ENCODE measurements around the gene BBS9. TPM values are rescaled to one million over a fixed set of nuclear protein-coding genes. Genes with fewer than 3 reads are reported as not detected.

The BBS9 gene
- total and polyA plus RNA-seq, 2 experiments from 2014 or later, result 27.2 to 66.1 TPM

- Mint-ChIP-seq H3K4me1 (peaks cover 7% of the 10 kb centered on the region; the same call in 2 of the 3 replicates), H3K36me3 (ENCODE audit: low read depth) (peaks cover 27% of the 10 kb centered on the region; the same call in 2 of the 3 replicates), H3K27me3 (ENCODE audit: insufficient read depth, low read depth, poor library complexity) (no peaks in the 10 kb centered on the region), H3K9me3 (peaks cover 17% of the 10 kb centered on the region), H3K27ac (no peak overlapping the region), H3K4me3 (no peak overlapping the region)
- no peak for TF ChIP-seq ETS1 (IDR thresholded peaks at IDR 0.05)
- no peak for TF ChIP-seq STAT1 (IDR thresholded peaks at IDR 0.05; ENCODE audit: unreplicated experiment)
- TF ChIP-seq ZNF331 (CRISPR knock-in tag; IDR thresholded peaks at IDR 0.05; ENCODE audit: low read depth), result no peak
- no peak for TF ChIP-seq CREB1 (CRISPR knock-in tag; IDR thresholded peaks at IDR 0.05; ENCODE audit: low read depth)
- TF ChIP-seq, protein P1, sequence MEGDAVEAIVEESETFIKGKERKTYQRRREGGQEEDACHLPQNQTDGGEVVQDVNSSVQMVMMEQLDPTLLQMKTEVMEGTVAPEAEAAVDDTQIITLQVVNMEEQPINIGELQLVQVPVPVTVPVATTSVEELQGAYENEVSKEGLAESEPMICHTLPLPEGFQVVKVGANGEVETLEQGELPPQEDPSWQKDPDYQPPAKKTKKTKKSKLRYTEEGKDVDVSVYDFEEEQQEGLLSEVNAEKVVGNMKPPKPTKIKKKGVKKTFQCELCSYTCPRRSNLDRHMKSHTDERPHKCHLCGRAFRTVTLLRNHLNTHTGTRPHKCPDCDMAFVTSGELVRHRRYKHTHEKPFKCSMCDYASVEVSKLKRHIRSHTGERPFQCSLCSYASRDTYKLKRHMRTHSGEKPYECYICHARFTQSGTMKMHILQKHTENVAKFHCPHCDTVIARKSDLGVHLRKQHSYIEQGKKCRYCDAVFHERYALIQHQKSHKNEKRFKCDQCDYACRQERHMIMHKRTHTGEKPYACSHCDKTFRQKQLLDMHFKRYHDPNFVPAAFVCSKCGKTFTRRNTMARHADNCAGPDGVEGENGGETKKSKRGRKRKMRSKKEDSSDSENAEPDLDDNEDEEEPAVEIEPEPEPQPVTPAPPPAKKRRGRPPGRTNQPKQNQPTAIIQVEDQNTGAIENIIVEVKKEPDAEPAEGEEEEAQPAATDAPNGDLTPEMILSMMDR (conservative IDR thresholded peaks at IDR 0.05; ENCODE audit: low read depth in 2 of 2), result no peak
- TF ChIP-seq POLR2AphosphoS5 (IDR thresholded peaks at IDR 0.05; ENCODE audit: low read depth), result no peak
- Histone ChIP-seq H3K4me2 (no peak overlapping the region), H3K4me3 (no peak overlapping the region), H3K79me2 (replicated peaks; ENCODE audit: insufficient read depth) (no peaks in the 10 kb centered on the region), H4K20me1 (replicated peaks; ENCODE audit: insufficient read depth) (no peaks in the 10 kb centered on the region), H3K27ac (ENCODE audit: low read depth) (no peak overlapping the region), H3K36me3 (ENCODE audit: insufficient read depth) (no peaks in the 10 kb centered on the region), H3K9me2 (ENCODE audit: insufficient read depth) (no peaks in the 10 kb centered on the region; the same call in 1 of the 2 replicates), H3F3A (replicated peaks; ENCODE audit: low read depth) (no peaks in the 10 kb centered on the region), H3K4me1 (ENCODE audit: insufficient read depth) (0 out of 2 replicates have a peak, but pooled peaks cover 6% of the 10 kb centered on the region), H2AFZ (no peak overlapping the region), H3K27me3 (ENCODE audit: insufficient read depth) (no peaks in the 10 kb centered on the region)
- ATAC-seq (no peak), DNase-seq (ENCODE audit: low spot score) (no peak)
Measured at GRCh38 chr7:33400214-33400538, 270.8 kb downstream of the BBS9 start.

- Histone ChIP-seq H3K36me3 (ENCODE audit: insufficient read depth) (peaks cover 14% of the 10 kb centered on the region; the same call in 1 of the 2 replicates), H2AFZ (no peak overlapping the region), H3K27me3 (ENCODE audit: insufficient read depth) (no peaks in the 10 kb centered on the region), H4K20me1 (replicated peaks; ENCODE audit: insufficient read depth) (no peaks in the 10 kb centered on the region), H3F3A (replicated peaks; ENCODE audit: low read depth) (no peaks in the 10 kb centered on the region), H3K4me3 (no peak overlapping the region), H3K9me2 (ENCODE audit: insufficient read depth) (no peaks in the 10 kb centered on the region), H3K4me1 (ENCODE audit: insufficient read depth) (no peaks in the 10 kb centered on the region), H3K27ac (ENCODE audit: low read depth) (no peak overlapping the region), H3K4me2 (no peak overlapping the region), H3K79me2 (replicated peaks; ENCODE audit: insufficient read depth) (no peaks in the 10 kb centered on the region; the same call in 1 of the 2 replicates)
- H3K4me1 Mint-ChIP-seq, result no peaks in the 10 kb centered on the region
- DNase-seq (ENCODE audit: low spot score), result no peak
- no peaks in the 10 kb centered on the region for H3K27me3 Mint-ChIP-seq (ENCODE audit: insufficient read depth, low read depth, poor library complexity)
- H3K4me3 Mint-ChIP-seq, result no peak overlapping the region
- peaks cover 46% of the 10 kb centered on the region for H3K36me3 Mint-ChIP-seq (ENCODE audit: low read depth)
- no peak for ATAC-seq
- H3K27ac Mint-ChIP-seq, result no peak overlapping the region
- peaks cover 40% of the 10 kb centered on the region for H3K9me3 Mint-ChIP-seq
- no peak for TF ChIP-seq REST (IDR thresholded peaks at IDR 0.05; ENCODE audit: unreplicated experiment)
- no peak for TF ChIP-seq STAT1 (IDR thresholded peaks at IDR 0.05; ENCODE audit: unreplicated experiment)
- TF ChIP-seq CREB1 (CRISPR knock-in tag; IDR thresholded peaks at IDR 0.05; ENCODE audit: low read depth), result no peak
- no peak for TF ChIP-seq ZNF331 (CRISPR knock-in tag; IDR thresholded peaks at IDR 0.05; ENCODE audit: low read depth)
- no peak for TF ChIP-seq NANOG (IDR thresholded peaks at IDR 0.05; ENCODE audit: borderline replicate concordance)
- TF ChIP-seq EZH2phosphoT487 (IDR thresholded peaks at IDR 0.05; ENCODE audit: unreplicated experiment), result no peak
- no peak for TF ChIP-seq JUNB (IDR thresholded peaks at IDR 0.05; ENCODE audit: unreplicated experiment)
- TF ChIP-seq EZH2 (IDR thresholded peaks at IDR 0.05; ENCODE audit: low read depth, unreplicated experiment), result no peak
- no peak for TF ChIP-seq ZNF114 (CRISPR knock-in tag; IDR thresholded peaks at IDR 0.05)
- TF ChIP-seq, protein P1 (conservative IDR thresholded peaks at IDR 0.05; ENCODE audit: low read depth in 2 of 2), result no peak
Measured at GRCh38 chr7:33410266-33410665, 280.9 kb downstream of the BBS9 start.

Measured in GM23338 (cell line).